HepG2 (cell line): ENCODE data around the gene ZNF33B. TPM values are rescaled to one million over a fixed set of nuclear protein-coding genes. Genes with fewer than 3 reads are reported as not detected.

Experiments used
- ATAC-seq: fragments of 200-7000 bp; cut with Tn5 transposase; 3 replicates; pipeline ENCODE4 v1.9.1; 2020; ENCODE audit warnings: mild to moderate bottlenecking, moderate library complexity
- BruUV-seq: library from RNA; stranded (reverse); fragments of 400-500 nt; replicated peaks from 2 replicates; lab custom pipeline; 2021; lab: Mats Ljungman, UMichigan
- CTCF ChIA-PET: fragments of 300-600 bp; formaldehyde crosslinking; extraction: SDS; loops from one replicate; lab custom pipeline; 2021; ENCODE audit warnings: low total read pairs, inconsistent platforms, low intra/inter-chr PET ratio; lab: Yijun Ruan, JAX
- POLR2A ChIA-PET: fragments of 350-600 bp; sonication (Branson Sonifier 250); formaldehyde crosslinking; loops from one replicate; lab custom pipeline; 2020; ENCODE audit warnings: antibody characterized with exemption, inconsistent platforms; lab: Yijun Ruan, JAX
- DNase-seq: peaks from one replicate; pipeline ENCODE4 v3.0.0-alpha.2; 2015; ENCODE audit warnings: low spot score
- FAIRE-seq: peaks from 3 replicates; lab custom pipeline; 2011; peaks lifted over from hg19 to GRCh38; lab: Jason Lieb, UNC
- H2AFZ ChIP-seq: one replicate; pipeline ENCODE4 v1.6.1; 2011; ENCODE audit warnings: low read length, inconsistent platforms
- H3K27ac ChIP-seq: fragments of 300-600 bp; 3 replicates; pipeline ENCODE4 v1.8.0; 2011; ENCODE audit warnings: mixed run types, mild to moderate bottlenecking, mixed read lengths, low read length, inconsistent platforms; ENCODE audit not compliant: insufficient read depth; ENCODE audit errors: extremely low read length
- H3K27me3 ChIP-seq, 2 experiments: fragments of 200-600 bp in 1 of 2; 2 replicates in 1 of 2; 3 replicates in 1 of 2; pipeline versions ENCODE4 v1.6.0 to v1.8.0; 2011; ENCODE audit warnings: low read length in 2 of 2, mild to moderate bottlenecking in 2 of 2, moderate library complexity in 2 of 2, inconsistent platforms in 1 of 2; ENCODE audit not compliant: insufficient read depth in 2 of 2, control insufficient read depth in 1 of 2
- H3K36me3 ChIP-seq, 2 experiments: fragments of 200-600 bp in 1 of 2; replicated peaks in 1 of 2; 2 replicates in 1 of 2; 3 replicates in 1 of 2; pipeline versions ENCODE4 v1.5.1 to v1.8.0; 2011; ENCODE audit warnings: low read length in 2 of 2, inconsistent platforms in 1 of 2; ENCODE audit not compliant: insufficient read depth in 2 of 2, control insufficient read depth in 1 of 2
- H3K4me1 ChIP-seq: 2 replicates; pipeline ENCODE4 v1.5.1; 2012; ENCODE audit warnings: low read length, inconsistent platforms; ENCODE audit not compliant: insufficient read depth
- H3K4me2 ChIP-seq: 2 replicates; pipeline ENCODE4 v1.6.0; 2011; ENCODE audit warnings: low read depth, low read length, inconsistent platforms
- H3K4me3 ChIP-seq, 3 experiments: fragments of 200-600 bp in 1 of 3; sonication (generic), shearing (Covaris generic) in 1 of 3; replicated peaks in 1 of 3; 2 replicates each; pipeline ENCODE4 v1.5.1; 2011 to 2016; ENCODE audit warnings: low read length in 3 of 3, inconsistent platforms in 2 of 3, low read depth in 2 of 3, mild to moderate bottlenecking in 2 of 3, control low read depth in 1 of 3, mixed read lengths in 1 of 3; ENCODE audit not compliant: insufficient read depth in 1 of 3
- H3K79me2 ChIP-seq: one replicate; pipeline ENCODE4 v1.6.1; 2011; ENCODE audit warnings: low read length, inconsistent platforms; ENCODE audit not compliant: insufficient read depth
- H3K9ac ChIP-seq: 2 replicates; pipeline ENCODE4 v1.6.0; 2011; ENCODE audit warnings: mild to moderate bottlenecking, low read depth, low read length, inconsistent platforms; ENCODE audit not compliant: insufficient read depth
- H3K9me3 ChIP-seq: 2 replicates; pipeline ENCODE4 v1.5.1; 2012; ENCODE audit warnings: mild to moderate bottlenecking, low read length
- H4K20me1 ChIP-seq: 2 replicates; pipeline ENCODE4 v1.6.0; 2011; ENCODE audit warnings: inconsistent platforms, mild to moderate bottlenecking, low read length, moderate library complexity; ENCODE audit not compliant: insufficient read depth
- AFF4 ChIP-seq: sonication (generic); formaldehyde crosslinking; IDR thresholded peaks from 2 replicates; pipeline ENCODE4 v1.4.0; 2020; ENCODE audit warnings: missing genetic modification reagents
- AHR ChIP-seq: IDR thresholded peaks from 2 replicates; pipeline ENCODE4 v1.6.1; 2018; ENCODE audit warnings: missing genetic modification reagents, missing compliant biosample characterization
- GPN1 ChIP-seq: sonication (generic); formaldehyde crosslinking; IDR thresholded peaks from 2 replicates; pipeline ENCODE4 v1.5.1; 2020; ENCODE audit warnings: missing genetic modification reagents, borderline replicate concordance
- NR3C1 ChIP-seq: sonication (generic); formaldehyde crosslinking; IDR thresholded peaks from 2 replicates; pipeline ENCODE4 v1.4.0; 2020; ENCODE audit warnings: missing genetic modification reagents
- PAX8 ChIP-seq: sonication (generic); formaldehyde crosslinking; IDR thresholded peaks from 2 replicates; pipeline ENCODE4 v1.8.0; 2022; ENCODE audit warnings: mild to moderate bottlenecking, missing genetic modification reagents, borderline replicate concordance
- RERE ChIP-seq: IDR thresholded peaks from 2 replicates; pipeline ENCODE4 v1.6.1; 2016; ENCODE audit warnings: low read depth, missing genetic modification reagents, missing compliant biosample characterization
- SMAD9 ChIP-seq: sonication (generic); formaldehyde crosslinking; IDR thresholded peaks from 2 replicates; pipeline ENCODE4 v1.5.1; 2020; ENCODE audit warnings: mild to moderate bottlenecking, missing genetic modification reagents
- ZNF264 ChIP-seq: sonication (generic); formaldehyde crosslinking; IDR thresholded peaks from 2 replicates; pipeline ENCODE4 v1.4.0; 2020; ENCODE audit warnings: missing genetic modification reagents
- ZNF577 ChIP-seq: sonication (generic); formaldehyde crosslinking; IDR thresholded peaks from 2 replicates; pipeline ENCODE4 v1.4.0; 2020; ENCODE audit warnings: mild to moderate bottlenecking, low read depth, missing genetic modification reagents, borderline replicate concordance
- ZNF773 ChIP-seq: sonication (generic); formaldehyde crosslinking; IDR thresholded peaks from 2 replicates; pipeline ENCODE4 v1.4.0; 2020; ENCODE audit warnings: missing genetic modification reagents, borderline replicate concordance
- WGBS: methylation state at CpG from one replicate; pipeline ENCODE4 v1.1.6; 2017; ENCODE audit warnings: low lambda C conversion rate; 5-methylcytosine and 5-hydroxymethylcytosine counted together
- in situ Hi-C: cut with HindIII; loops from 2 replicates; pipeline ENCODE4 v1.10.0; 2017; ENCODE audit warnings: low pct_unique_long_range_greater_than_20kb; ENCODE audit not compliant: extremely low pct_ligation_motif_present
- intact Hi-C: fragments of 100-400 bp; cut with micrococcal nuclease; formaldehyde crosslinking; loops from one replicate; pipeline ENCODE4 v1.10.0; 2022; ENCODE audit not compliant: unreplicated experiment
- polyA plus RNA-seq, 8 experiments: library from polyadenylated mRNA; depleted of rRNA in 3 of 8; stranded (reverse) in 7 of 8; unstranded in 1 of 8; fragments of >200 nt; fragmentation: Illumina TruSeq in 4 of 8; extraction: Trizol in 4 of 8; gene quantifications; 2 replicates each; pipeline versions ENCODE4 v1.2.1 to v1.2.3, GENCODE V29; 2011 to 2016; ENCODE audit warnings: low read depth in 4 of 8, missing spikeins in 1 of 8, mixed read lengths in 1 of 8; ENCODE audit not compliant: insufficient read depth in 1 of 8
- total RNA-seq, 5 experiments: library from RNA; depleted of rRNA; stranded (reverse); fragments of >200 nt; fragmentation: Illumina TruSeq; extraction: Trizol; gene quantifications; 2 replicates each; pipeline ENCODE4 v1.2.3, GENCODE V29; 2016; ENCODE audit warnings: low read depth in 1 of 5

Gene ZNF33B
- total and polyA plus RNA-seq, 2 of the 13 experiments (the other 11 are each of a cell fraction or from before 2014, with no cell fraction given): 18.4 to 23.5 TPM

GRCh38 chr10:42623929-42624328 lies 14.4 kb downstream of the ZNF33B start:
- intact Hi-C loops: no loop called here
- H3K4me3 ChIP-seq: no peak overlapping the region
- H3K27me3 ChIP-seq: no peaks in the 10 kb centered on the region
- H4K20me1 ChIP-seq: no peaks in the 10 kb centered on the region
- H3K4me1 ChIP-seq: no peaks in the 10 kb centered on the region
- POLR2A ChIA-PET: no interaction called here
- no TSS peak for BruUV-seq
- FAIRE-seq (no peak), ATAC-seq (no peak), DNase-seq (no peak)
- H3K9ac ChIP-seq: no peak overlapping the region
- TF ChIP-seq AHR (CRISPR knock-in tag): no peak
- peak; percentile 92; the same call in 1 of the 2 replicates for TF ChIP-seq ZNF264 (CRISPR knock-in tag)
- H2AFZ ChIP-seq: no peak overlapping the region
- in situ Hi-C loops: no loop called here
- WGBS: 96% methylated on average over 4 of the region's 4 CpGs
- H3K4me2 ChIP-seq: no peak overlapping the region
- CTCF ChIA-PET: no interaction called here
- no peaks in the 10 kb centered on the region for H3K79me2 ChIP-seq
- peaks cover 1 to 41% of the 10 kb centered on the region in 2 experiments; a peak in 3 of 5 replicates for H3K36me3 ChIP-seq
- H3K27ac ChIP-seq: no peak overlapping the region
- H3K9me3 ChIP-seq: no peaks in the 10 kb centered on the region

- no peak for DNase-seq
- in situ Hi-C loops: no loop called here
- TSS peak; percentile 33 for BruUV-seq
- H3K36me3 ChIP-seq: peaks cover 2 to 16% of the 10 kb centered on the region in 2 experiments; a peak in 3 of 5 replicates
- H3K9ac ChIP-seq: no peak overlapping the region
- no peaks in the 10 kb centered on the region for H3K27me3 ChIP-seq
- H3K79me2 ChIP-seq: no peaks in the 10 kb centered on the region
- H2AFZ ChIP-seq: no peak overlapping the region
- CTCF ChIA-PET: no interaction called here
- H3K27ac ChIP-seq: no peak overlapping the region
- no peaks in the 10 kb centered on the region for H3K9me3 ChIP-seq
- POLR2A ChIA-PET: no interaction called here
- FAIRE-seq: no peak
- H3K4me3 ChIP-seq: no peak overlapping the region
- intact Hi-C loops: no loop called here
- no peaks in the 10 kb centered on the region for H3K4me1 ChIP-seq
- no peak for ATAC-seq
- no peaks in the 10 kb centered on the region for H4K20me1 ChIP-seq
- 95% methylated on average over 4 of the region's 4 CpGs for WGBS
- no peak overlapping the region for H3K4me2 ChIP-seq
- TF ChIP-seq AFF4 (CRISPR knock-in tag): no peak
- TF ChIP-seq ZNF773 (CRISPR knock-in tag): no peak
- no peak for TF ChIP-seq GPN1 (CRISPR knock-in tag)
- no peak for TF ChIP-seq NR3C1
- TF ChIP-seq RERE (CRISPR knock-in tag): no peak
- no peak for TF ChIP-seq ZNF577
- no peak for TF ChIP-seq PAX8
- no peak for TF ChIP-seq SMAD9
Observed at GRCh38 chr10:42618424-42618823, 19.9 kb downstream of the ZNF33B start.
